Measurements from ENCODE around the gene OCEL1.

Gene OCEL1, protein sequence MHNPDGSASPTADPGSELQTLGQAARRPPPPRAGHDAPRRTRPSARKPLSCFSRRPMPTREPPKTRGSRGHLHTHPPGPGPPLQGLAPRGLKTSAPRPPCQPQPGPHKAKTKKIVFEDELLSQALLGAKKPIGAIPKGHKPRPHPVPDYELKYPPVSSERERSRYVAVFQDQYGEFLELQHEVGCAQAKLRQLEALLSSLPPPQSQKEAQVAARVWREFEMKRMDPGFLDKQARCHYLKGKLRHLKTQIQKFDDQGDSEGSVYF

DNA sequence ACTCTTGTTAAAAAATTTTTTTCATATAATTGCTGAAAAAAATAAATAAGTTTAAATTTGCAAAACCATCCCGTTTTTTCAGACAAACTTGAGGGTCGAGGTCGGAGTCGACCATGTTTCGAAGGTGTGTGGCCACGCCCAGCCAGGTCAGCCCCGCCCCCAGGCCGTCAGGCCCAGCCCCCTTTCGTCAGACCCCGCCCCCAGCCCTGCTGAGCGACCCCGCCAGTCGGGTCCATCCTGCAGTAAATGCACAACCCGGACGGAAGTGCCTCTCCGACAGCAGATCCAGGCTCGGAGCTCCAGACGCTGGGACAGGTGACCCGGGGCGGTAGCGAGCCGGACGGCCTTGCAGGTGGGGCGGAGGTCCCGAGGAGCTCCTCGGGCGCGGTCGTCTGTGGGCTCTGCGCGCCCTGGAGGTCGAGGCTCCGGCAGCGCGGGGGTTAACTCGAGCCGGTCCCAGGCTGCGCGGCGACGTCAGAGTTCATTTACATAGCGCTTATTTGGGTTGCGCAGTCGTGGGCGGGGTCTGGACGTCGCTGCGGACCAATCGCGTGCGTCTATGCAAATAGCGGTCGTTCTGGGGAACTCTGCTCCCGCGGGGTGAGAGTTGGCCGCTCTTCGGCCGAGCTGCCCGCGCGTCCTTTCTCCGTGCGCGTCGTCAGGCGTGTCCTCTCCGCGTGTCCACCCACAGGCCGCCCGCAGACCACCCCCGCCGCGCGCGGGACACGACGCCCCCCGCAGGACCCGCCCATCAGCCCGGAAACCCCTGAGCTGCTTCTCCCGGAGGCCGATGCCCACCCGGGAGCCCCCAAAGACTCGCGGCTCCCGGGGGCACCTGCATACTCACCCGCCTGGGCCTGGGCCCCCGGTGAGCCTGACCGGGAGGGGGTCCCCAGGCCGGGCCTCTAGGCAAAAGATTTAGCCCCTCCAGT lies at the start of gene OCEL1:
OCEL1 (plus strand) TSS at position 225 of the 932 bp plus-strand sequence; CDS start at position 247, 22 bp downstream.
- TF ChIP-seq, protein P1, sequence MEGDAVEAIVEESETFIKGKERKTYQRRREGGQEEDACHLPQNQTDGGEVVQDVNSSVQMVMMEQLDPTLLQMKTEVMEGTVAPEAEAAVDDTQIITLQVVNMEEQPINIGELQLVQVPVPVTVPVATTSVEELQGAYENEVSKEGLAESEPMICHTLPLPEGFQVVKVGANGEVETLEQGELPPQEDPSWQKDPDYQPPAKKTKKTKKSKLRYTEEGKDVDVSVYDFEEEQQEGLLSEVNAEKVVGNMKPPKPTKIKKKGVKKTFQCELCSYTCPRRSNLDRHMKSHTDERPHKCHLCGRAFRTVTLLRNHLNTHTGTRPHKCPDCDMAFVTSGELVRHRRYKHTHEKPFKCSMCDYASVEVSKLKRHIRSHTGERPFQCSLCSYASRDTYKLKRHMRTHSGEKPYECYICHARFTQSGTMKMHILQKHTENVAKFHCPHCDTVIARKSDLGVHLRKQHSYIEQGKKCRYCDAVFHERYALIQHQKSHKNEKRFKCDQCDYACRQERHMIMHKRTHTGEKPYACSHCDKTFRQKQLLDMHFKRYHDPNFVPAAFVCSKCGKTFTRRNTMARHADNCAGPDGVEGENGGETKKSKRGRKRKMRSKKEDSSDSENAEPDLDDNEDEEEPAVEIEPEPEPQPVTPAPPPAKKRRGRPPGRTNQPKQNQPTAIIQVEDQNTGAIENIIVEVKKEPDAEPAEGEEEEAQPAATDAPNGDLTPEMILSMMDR (IDR thresholded peaks at IDR 0.05; ENCODE audit: insufficient read depth, missing control alignments), result no peak
- FAIRE-seq (no peak), DNase-seq (ENCODE audit: insufficient read length, low spot score) (peak; percentile 85)

DNA sequence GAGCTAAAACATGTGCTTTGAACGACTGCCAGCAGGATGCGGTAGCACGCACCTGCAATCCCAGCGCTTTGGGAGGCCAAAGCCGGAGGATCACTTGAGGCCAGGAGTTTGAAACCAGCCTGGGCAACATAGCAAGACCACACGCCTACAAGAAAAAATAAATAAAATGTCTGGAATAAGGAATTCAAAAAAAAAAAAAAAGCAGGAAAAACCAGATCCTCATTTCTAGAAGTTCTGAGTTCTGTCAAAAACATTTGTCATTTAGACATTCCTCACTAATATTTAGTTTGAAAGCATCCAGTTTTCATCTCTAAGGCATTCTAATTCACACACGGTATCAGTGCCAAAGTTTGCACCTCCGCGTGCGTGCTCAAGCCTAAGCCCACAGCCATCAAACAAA lies 47.7 kb upstream of the OCEL1 start:
- TF ChIP-seq, protein P1 (IDR thresholded peaks at IDR 0.05; ENCODE audit: insufficient read depth, missing control alignments), result no peak
- DNase-seq (ENCODE audit: insufficient read length, low spot score) (no peak), FAIRE-seq (no peak)

DNA sequence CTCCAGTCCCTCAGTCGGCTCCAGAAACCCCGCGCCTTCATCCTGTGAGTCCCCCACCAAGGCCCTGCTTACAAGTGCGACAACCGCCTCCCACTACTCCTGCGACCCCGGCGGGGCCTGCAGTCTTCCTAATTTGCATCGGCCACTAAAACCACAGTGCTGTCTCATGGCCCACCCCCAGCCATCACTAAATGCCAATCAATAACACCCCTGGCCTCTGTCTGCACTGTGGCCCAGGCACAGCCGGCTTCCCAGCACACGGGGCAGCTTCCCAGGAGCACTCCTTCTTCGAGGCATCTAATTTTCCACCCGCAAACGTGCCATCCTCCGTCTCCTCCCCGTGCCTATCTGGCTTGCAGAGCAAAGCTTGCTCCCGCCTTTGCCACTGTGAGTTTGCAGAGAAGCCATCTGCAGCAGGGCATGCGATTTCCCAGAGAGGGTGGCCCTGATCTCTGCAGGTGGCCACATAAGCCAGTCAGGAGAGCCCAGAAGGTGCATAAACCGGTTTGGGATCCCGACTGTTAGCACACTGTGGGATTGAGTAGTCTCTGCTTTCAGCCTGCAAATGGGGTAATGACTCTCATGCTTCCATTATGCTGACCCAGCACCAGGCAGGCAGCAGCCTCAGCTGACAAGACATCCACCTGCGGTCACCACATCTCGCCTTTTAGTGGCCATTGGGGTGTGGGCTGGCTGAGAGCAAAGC lies 44.9 kb upstream of the OCEL1 start:
- no peak for DNase-seq (ENCODE audit: insufficient read length, low spot score)
- FAIRE-seq, result no peak

DNA sequence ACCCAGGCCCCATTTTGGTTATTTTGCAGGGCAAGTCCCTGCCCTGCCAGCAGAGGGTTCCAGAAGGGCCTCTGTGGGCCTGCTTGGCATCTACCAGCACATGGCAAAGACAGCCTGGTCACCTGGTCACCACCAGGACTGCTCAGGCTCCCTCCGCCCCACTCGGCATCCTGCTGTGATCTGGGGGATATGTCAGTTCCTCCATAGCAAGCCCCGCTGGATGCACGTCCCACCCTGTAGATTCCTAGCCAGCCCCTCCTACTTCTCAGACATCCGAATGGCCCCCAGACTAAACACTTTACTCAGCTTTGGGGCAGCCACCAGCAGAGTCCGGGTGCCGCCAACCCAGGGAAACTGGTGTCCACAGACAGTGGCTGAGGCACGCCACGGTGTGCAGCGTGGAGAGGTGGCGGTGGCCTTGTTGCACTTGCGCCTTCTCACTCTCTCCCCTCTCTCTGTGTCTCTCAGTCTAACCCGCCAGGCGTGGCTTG lies 42.7 kb upstream of the OCEL1 start:
- FAIRE-seq (no peak), DNase-seq (ENCODE audit: insufficient read length, low spot score) (no peak)
- TF ChIP-seq, protein P1 (IDR thresholded peaks at IDR 0.05; ENCODE audit: insufficient read depth, missing control alignments), result no peak

More for the DNA sequence above, 44.9 kb upstream of the OCEL1 start:
- TF ChIP-seq, protein P1 (IDR thresholded peaks at IDR 0.05; ENCODE audit: insufficient read depth, missing control alignments), result no peak

DNA sequence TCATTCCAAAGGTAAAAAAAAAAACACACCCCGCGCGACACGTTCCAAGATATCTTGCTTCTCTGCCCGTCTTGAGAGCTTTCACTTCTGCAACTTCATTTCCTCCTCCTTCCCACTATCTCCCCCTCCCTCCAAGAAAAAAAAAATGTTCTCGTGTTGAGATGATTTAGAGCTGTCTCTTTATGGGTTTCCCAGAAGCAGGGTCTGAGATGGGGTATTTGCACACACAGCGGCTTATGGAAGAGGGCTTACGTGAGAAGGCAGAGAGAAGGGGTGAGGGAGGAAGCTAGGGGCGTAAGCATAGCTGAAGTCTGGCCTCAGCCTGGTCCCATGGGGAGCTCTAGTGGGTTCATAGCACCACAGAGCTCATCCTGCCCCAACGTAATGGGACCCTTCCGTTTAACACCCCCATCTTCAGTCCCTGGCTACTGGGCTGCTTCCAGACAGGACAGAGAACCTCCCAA lies 42.1 kb upstream of the OCEL1 start:
- TF ChIP-seq, protein P1 (IDR thresholded peaks at IDR 0.05; ENCODE audit: insufficient read depth, missing control alignments), result no peak
- FAIRE-seq (no peak), DNase-seq (ENCODE audit: insufficient read length, low spot score) (no peak)

DNA sequence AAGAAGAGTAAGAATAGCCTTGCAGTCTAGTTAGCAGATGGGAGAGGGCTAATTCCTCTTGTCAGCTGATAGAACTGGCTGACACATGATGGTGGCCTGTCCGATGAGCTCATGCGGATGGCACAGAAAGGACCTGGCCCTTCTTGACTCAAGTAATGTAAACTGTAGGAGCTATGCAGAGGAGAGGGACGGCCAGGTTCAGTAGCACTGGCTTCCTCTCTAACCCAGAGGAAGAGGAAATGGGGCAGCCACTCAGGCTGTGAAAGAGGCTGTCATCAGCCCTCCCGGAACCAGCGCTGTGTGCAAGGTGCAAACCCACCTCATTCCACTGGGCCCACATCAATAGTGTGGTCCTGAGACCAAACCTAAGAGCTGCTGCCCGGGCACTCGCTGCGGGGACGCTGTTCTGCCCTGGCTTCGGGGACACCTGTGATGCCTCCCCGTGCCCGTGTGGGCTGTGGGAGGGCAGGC lies 41.6 kb upstream of the OCEL1 start:
- TF ChIP-seq, protein P1 (IDR thresholded peaks at IDR 0.05; ENCODE audit: insufficient read depth, missing control alignments), result no peak
- FAIRE-seq (no peak), DNase-seq (ENCODE audit: insufficient read length, low spot score) (no peak)
